TTC549 (cell line): Measurements from ENCODE around the gene OAS2.
"Not testable (repeated sequence)": the region's sequence is repeated elsewhere in the genome, so short reads cannot be mapped to it uniquely, and the experiment has no call there.

Experiments
- FAIRE-seq: peaks from 2 replicates; lab custom pipeline; 2012; peaks lifted over from hg19 to GRCh38; lab: Jason Lieb, UNC

Gene OAS2

GRCh38 chr12:112957125-112957524 is 21.2 kb upstream of the OAS2 start:
- not testable (repeated sequence) for FAIRE-seq

DNA sequence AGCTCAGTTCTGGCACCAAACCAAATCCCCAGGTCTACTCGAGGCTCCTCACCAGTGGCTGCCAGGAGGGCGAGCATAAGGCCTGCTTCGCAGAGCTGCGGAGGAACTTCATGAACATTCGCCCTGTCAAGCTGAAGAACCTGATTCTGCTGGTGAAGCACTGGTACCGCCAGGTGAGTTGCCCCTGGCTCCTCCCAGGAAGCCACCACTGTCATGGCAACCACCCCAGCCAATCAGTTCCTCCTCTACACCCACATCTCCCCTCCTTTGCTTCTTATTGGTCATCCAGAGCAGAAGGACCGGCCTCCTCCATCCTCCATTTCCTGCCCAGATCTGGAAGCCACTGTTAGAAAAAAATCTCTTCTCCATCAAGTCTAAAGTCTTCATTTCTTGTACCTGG is 17.2 kb upstream of the OAS2 start:
- FAIRE-seq = no peak

- FAIRE-seq = no peak
Observed at GRCh38 chr12:112961536-112961935, 16.8 kb upstream of the OAS2 start.

GRCh38 chr12:112962561-112962960 is 15.8 kb upstream of the OAS2 start:
- no peak for FAIRE-seq

GRCh38 chr12:112963227-112963861 is 15.0 kb upstream of the OAS2 start:
- no peak for FAIRE-seq

DNA sequence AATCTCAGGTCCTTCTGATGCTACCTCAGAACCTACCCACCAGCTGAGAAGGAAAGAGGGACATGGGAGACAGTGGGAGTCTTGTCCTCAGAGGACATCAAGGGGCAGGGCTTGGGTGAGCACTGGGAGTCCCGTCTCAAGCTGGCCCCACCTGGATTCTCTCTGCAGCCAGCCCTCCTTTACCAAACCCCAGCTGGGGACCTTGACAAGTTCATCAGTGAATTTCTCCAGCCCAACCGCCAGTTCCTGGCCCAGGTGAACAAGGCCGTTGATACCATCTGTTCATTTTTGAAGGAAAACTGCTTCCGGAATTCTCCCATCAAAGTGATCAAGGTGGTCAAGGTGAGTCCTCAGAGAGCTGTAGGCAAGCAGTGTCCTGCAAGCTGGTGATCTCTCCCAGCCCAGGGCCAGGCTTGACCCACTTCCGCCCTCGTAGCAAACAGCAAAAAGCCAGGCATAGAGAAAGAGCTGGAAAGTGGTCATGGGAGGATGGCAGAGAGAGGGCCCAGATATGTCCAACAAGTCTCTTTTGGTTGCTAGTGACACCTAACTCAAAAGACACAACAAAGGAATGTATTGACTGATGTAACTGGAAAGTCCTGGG is 14.2 kb upstream of the OAS2 start:
- FAIRE-seq = no peak

DNA sequence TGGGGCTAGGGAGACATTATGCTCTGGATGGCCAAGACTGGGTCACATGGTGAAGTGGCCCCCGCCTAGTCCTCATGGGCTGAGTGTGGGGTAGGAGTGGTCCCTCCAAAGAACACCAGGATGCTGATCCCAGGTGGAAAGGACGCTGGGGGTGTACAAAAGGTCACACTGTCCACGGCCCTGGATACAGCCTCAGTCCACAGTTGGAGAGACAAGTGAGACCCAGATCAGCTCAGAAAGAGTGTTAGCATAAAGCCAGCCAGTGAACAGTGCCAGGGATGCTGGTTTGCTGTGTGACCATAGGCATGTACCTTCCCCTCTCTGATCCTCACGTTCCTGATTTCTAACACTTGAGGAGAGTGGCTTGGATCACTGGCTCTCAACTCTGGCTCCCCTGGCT is 13.4 kb upstream of the OAS2 start:
- FAIRE-seq = no peak

DNA sequence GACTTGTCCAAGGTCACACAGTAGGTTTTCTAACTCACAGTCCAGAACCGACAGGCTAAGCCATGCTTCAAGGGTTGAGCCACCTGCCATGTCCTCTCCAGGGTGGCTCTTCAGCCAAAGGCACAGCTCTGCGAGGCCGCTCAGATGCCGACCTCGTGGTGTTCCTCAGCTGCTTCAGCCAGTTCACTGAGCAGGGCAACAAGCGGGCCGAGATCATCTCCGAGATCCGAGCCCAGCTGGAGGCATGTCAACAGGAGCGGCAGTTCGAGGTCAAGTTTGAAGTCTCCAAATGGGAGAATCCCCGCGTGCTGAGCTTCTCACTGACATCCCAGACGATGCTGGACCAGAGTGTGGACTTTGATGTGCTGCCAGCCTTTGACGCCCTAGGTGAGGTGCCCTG is 12.7 kb upstream of the OAS2 start:
- FAIRE-seq = no peak

GRCh38 chr12:112967306-112967705 is 11.0 kb upstream of the OAS2 start:
- FAIRE-seq = no peak

GRCh38 chr12:112967858-112968257 is 10.5 kb upstream of the OAS2 start:
- no peak for FAIRE-seq

DNA sequence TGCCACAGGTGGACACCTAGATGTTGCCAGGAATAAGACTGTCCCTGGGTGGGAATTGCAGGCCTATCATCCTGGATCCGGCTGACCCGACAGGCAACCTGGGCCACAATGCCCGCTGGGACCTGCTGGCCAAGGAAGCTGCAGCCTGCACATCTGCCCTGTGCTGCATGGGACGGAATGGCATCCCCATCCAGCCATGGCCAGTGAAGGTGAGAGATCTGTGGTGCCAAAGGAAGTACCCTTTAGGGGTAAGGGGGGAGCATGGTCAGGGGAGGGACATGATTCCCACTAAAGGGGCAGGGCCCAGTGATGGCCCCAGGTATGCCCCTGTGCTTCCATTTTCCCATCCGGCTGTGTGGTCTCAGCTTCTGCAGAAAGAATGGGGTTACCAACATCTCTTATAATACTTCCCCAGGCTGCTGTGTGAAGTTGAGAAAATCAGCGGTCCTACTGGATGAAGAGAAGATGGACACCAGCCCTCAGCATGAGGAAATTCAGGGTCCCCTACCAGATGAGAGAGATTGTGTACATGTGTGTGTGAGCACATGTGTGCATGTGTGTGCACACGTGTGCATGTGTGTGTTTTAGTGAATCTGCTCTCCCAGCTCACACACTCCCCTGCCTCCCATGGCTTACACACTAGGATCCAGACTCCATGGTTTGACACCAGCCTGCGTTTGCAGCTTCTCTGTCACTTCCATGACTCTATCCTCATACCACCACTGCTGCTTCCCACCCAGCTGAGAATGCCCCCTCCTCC is 8.6 kb upstream of the OAS2 start:
- FAIRE-seq = no peak

GRCh38 chr12:112970391-112970790 is 7.9 kb upstream of the OAS2 start:
- no peak for FAIRE-seq

DNA sequence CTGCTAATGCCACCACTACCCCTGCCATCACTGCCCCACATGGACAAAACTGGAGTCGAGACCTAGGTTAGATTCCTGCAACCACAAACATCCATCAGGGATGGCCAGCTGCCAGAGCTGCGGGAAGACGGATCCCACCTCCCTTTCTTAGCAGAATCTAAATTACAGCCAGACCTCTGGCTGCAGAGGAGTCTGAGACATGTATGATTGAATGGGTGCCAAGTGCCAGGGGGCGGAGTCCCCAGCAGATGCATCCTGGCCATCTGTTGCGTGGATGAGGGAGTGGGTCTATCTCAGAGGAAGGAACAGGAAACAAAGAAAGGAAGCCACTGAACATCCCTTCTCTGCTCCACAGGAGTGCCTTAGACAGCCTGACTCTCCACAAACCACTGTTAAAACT is 7.1 kb upstream of the OAS2 start:
- no peak for FAIRE-seq

- no peak for FAIRE-seq
Observed at GRCh38 chr12:112973011-112973735, 5.1 kb upstream of the OAS2 start.

DNA sequence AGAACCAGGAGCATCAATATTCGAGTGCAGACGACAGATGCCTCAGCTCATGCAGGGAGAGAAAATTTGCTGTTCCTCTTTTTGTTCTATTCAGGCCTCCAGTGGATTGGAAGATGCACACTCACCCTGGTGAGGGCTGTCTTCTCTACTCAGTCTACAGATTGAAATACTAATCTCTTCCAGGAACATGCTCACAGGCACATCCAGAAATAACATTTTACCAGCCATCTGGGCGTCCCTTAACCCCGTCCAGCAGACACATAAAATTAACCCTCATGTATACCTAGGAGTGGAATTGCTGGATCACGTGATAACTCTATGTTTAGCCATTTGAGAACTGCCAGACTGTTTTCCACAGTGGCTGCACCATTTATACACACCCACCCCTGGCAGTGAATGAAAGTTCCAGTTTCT is 4.5 kb upstream of the OAS2 start:
- no peak for FAIRE-seq

- FAIRE-seq = no peak
Observed at GRCh38 chr12:112974904-112975303, 3.4 kb upstream of the OAS2 start.

- no peak for FAIRE-seq
Observed at GRCh38 chr12:112977139-112977538, 1.2 kb upstream of the OAS2 start.

GRCh38 chr12:112977641-112978040 is 678 bp upstream of the OAS2 start:
- FAIRE-seq = no peak

- FAIRE-seq = no peak
Observed at GRCh38 chr12:112979041-112979680, 842 bp downstream of the OAS2 start.

DNA sequence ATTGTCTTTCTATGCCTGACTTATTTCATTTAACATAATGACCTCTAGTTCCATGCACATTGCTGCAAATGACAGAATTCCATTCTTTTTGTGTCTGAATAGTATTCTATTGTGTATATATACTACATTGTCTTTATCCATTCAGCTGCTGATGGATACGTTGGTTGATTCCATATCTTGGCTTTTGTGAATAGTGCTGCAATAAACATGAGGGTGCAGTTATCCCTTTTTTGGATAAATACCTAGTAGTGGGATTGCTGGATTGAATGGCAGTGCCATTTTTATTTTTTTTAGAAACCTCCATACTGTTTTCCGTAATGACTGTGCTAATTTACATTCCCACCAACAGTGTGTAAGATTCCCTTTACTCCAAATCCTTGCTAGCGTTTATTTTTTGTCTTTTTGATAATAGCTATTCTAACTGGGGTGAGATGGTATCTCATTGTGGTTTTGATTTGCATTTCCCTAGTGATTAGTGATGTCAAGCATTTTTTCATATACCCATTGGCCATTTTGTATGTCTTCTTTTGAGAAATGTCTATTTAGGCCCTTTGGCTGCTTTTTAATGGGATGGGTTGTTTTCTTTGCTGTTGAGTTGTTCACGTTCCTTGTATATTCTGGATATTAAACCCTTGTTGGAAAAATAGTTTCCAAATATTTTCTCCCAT is 2.3 kb downstream of the OAS2 start:
- FAIRE-seq = no peak

GRCh38 chr12:112985642-112986290 is 7.4 kb downstream of the OAS2 start:
- no peak for FAIRE-seq
